GM19463 (cell line): Measurements from ENCODE around the gene PSD.
"Not testable (repeated sequence)": the region's sequence is repeated elsewhere in the genome, so short reads cannot be mapped to it uniquely, and the experiment has no call there.

Experiments used
- ATAC-seq: cut with Tn5 transposase; IDR thresholded peaks from one replicate; pipeline ENCODE4 v1.9.1; 2021; ENCODE audit warnings: mild to moderate bottlenecking, moderate library complexity; ENCODE audit not compliant: unreplicated experiment

Gene PSD

GRCh38 chr10:102418622-102419268, at the start of gene PSD:
TSS of gene PSD (minus strand) at chr10:102418785. CDS start at chr10:102417038, 1,747 bp downstream.
- ATAC-seq: no peak

GRCh38 chr10:102467971-102468438, 49.4 kb upstream of the PSD start:
- ATAC-seq: no peak

GRCh38 chr10:102467318-102467717, 48.7 kb upstream of the PSD start:
- no peak for ATAC-seq

- ATAC-seq: no peak
These were observed 46.9 kb upstream of the PSD start for GRCh38 chr10:102465466-102465865.

GRCh38 chr10:102463983-102464382, 45.4 kb upstream of the PSD start:
- ATAC-seq: no peak

GRCh38 chr10:102462512-102463054, 44.0 kb upstream of the PSD start:
- ATAC-seq: no peak

- ATAC-seq: peak; percentile 80
These were observed 42.8 kb upstream of the PSD start for GRCh38 chr10:102461187-102462054.

- peak; percentile 21 for ATAC-seq
These were observed 42.2 kb upstream of the PSD start for GRCh38 chr10:102460836-102461186.

- no peak for ATAC-seq
These were observed 40.1 kb upstream of the PSD start for GRCh38 chr10:102458656-102459055.

GRCh38 chr10:102457591-102458150, 39.1 kb upstream of the PSD start:
- no peak for ATAC-seq

- ATAC-seq: no peak
These were observed 37.4 kb upstream of the PSD start for GRCh38 chr10:102455893-102456471.

- ATAC-seq: not testable (repeated sequence)
These were observed 36.3 kb upstream of the PSD start for GRCh38 chr10:102454662-102455487.

- ATAC-seq: no peak
These were observed 34.9 kb upstream of the PSD start for GRCh38 chr10:102453502-102453901.

- no peak for ATAC-seq
These were observed 34.2 kb upstream of the PSD start for GRCh38 chr10:102452672-102453340.

- no peak for ATAC-seq
These were observed 32.8 kb upstream of the PSD start, which contains the start of gene C10orf95 for GRCh38 chr10:102451105-102451969. TSS of gene C10orf95 (minus strand) at chr10:102451543. CDS start at chr10:102451093, 450 bp downstream.

- peak; percentile 80 for ATAC-seq
These were observed 32.0 kb upstream of the PSD start for GRCh38 chr10:102450374-102451104.

GRCh38 chr10:102450124-102450373, 31.5 kb upstream of the PSD start:
- ATAC-seq: no peak
